ENCODE measurements around the gene NDUFV1.
"Not testable (repeated sequence)": the region's sequence is repeated elsewhere in the genome, so short reads cannot be mapped to it uniquely, and the experiment has no call there.

NDUFV1 gene

GRCh38 chr11:67606492-67607295 is at the start of gene NDUFV1:
Gene NDUFV1 (plus strand): TSS chr11:67606936. CDS start chr11:67607005, 69 bp downstream.
- peak; percentile 96 for DNase-seq (ENCODE audit: low spot score)

GRCh38 chr11:67558084-67558772 is 48.5 kb upstream of the NDUFV1 start:
- no peak for DNase-seq (ENCODE audit: low spot score)

- DNase-seq (ENCODE audit: low spot score): peak; percentile 57
Observed at GRCh38 chr11:67561971-67562619, 44.6 kb upstream of the NDUFV1 start.

GRCh38 chr11:67562963-67563704 is 43.6 kb upstream of the NDUFV1 start:
- no peak for DNase-seq (ENCODE audit: low spot score)

GRCh38 chr11:67563705-67564114 is 43.0 kb upstream of the NDUFV1 start:
- not testable (repeated sequence) for DNase-seq (ENCODE audit: low spot score)

- DNase-seq (ENCODE audit: low spot score): no peak
Observed at GRCh38 chr11:67564230-67564629, 42.5 kb upstream of the NDUFV1 start.

- DNase-seq (ENCODE audit: low spot score): no peak
Observed at GRCh38 chr11:67571443-67571842, 35.3 kb upstream of the NDUFV1 start.

GRCh38 chr11:67572305-67572704 is 34.4 kb upstream of the NDUFV1 start:
- DNase-seq (ENCODE audit: low spot score): no peak

- DNase-seq (ENCODE audit: low spot score): peak; percentile 28
Observed at GRCh38 chr11:67572747-67573419, 33.9 kb upstream of the NDUFV1 start.

- no peak for DNase-seq (ENCODE audit: low spot score)
Observed at GRCh38 chr11:67574938-67575337, 31.8 kb upstream of the NDUFV1 start.

- no peak for DNase-seq (ENCODE audit: low spot score)
Observed at GRCh38 chr11:67576735-67577475, 29.8 kb upstream of the NDUFV1 start.

GRCh38 chr11:67577951-67578350 is 28.8 kb upstream of the NDUFV1 start:
- DNase-seq (ENCODE audit: low spot score): no peak

GRCh38 chr11:67581469-67581868 is 25.3 kb upstream of the NDUFV1 start:
- DNase-seq (ENCODE audit: low spot score): no peak

- DNase-seq (ENCODE audit: low spot score): no peak
Observed at GRCh38 chr11:67582011-67582410, 24.7 kb upstream of the NDUFV1 start.

- peak; percentile 83 for DNase-seq (ENCODE audit: low spot score)
Observed at GRCh38 chr11:67583247-67584204, 23.2 kb upstream of the NDUFV1 start, which contains the start of gene GSTP1. Gene GSTP1 (plus strand): TSS chr11:67583812. CDS start chr11:67583844, 32 bp downstream.

- DNase-seq (ENCODE audit: low spot score): no peak
Observed at GRCh38 chr11:67584205-67584880, 22.4 kb upstream of the NDUFV1 start.

- DNase-seq (ENCODE audit: low spot score): no peak
Observed at GRCh38 chr11:67584881-67585873, 21.6 kb upstream of the NDUFV1 start.

- no peak for DNase-seq (ENCODE audit: low spot score)
Observed at GRCh38 chr11:67585911-67586310, 20.8 kb upstream of the NDUFV1 start.
